HT-29 (cell line): ENCODE results near the gene EML6. TPM values are rescaled to one million over a fixed set of nuclear protein-coding genes. Genes with fewer than 3 reads are reported as not detected.
"Not testable (repeated sequence)": the region's sequence is repeated elsewhere in the genome, so short reads cannot be mapped to it uniquely, and the experiment has no call there.

Experiments used
- DNase-seq: peaks from one replicate; pipeline ENCODE4 v3.0.0-alpha.2; 2015; ENCODE audit warnings: low spot score
- total RNA-seq: library from RNA; depleted of rRNA; stranded (reverse); fragments of >200 nt; shearing (Covaris generic); gene quantifications from 2 replicates; pipeline ENCODE4 v1.2.3, GENCODE V29; 2014; rRNA removed

The EML6 gene
- 3.0 and 3.1 TPM in 2 replicates for total RNA-seq

DNA sequence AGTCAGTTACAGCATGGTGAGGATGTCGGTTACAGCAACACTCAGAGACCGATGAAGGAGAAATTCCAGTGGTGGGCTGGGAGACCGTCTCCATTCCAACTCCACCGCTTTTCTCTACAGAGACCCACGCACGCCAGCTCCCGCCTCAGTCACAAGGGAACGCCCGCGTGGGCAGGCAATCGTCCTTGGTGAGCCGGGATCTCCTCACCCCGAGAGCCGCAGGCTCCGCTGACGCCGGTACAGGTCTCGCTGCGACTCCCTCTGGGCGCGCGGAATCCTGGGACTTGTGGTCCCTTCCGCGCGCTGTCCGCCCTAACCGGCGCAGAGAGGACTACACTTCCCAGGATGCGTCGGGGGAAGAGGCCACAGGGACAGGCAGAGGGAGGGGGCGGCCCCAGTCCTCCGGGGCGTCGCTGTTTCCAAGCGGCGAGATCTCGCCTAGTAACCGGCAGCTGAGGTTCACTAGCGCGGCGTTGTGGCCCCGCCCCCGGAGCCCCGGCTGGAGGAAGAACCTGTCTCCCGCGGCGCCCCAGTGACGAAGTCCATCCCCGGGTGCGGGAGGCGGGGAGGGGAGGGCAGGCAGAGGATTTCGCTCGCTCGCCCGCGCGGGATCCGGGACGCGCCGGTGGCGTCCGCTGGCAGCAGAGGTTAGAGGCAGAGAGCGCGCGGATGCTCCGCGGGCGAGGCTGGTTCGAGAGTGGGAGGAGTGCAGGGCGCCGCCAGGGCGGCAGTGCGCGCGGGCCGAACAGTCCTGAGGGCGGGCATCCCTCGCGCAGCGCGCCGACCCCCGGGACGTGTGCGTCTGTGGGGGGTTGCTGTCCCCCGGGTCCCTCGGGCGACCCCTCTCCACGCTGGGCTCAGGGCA, at the start of gene EML6:
Gene EML6, plus strand, starts transcription at position 532 of the 865 bp plus-strand sequence. CDS start 1,400 bp downstream, outside the sequence.
- peak; percentile 97 for DNase-seq

GRCh38 chr2:54675281-54675680, 48.2 kb upstream of the EML6 start:
- no peak for DNase-seq

GRCh38 chr2:54675738-54676137, 47.7 kb upstream of the EML6 start:
- DNase-seq, result no peak

- DNase-seq, result no peak
These were observed 46.8 kb upstream of the EML6 start for GRCh38 chr2:54676656-54677055.

- DNase-seq, result no peak
These were observed 45.8 kb upstream of the EML6 start for GRCh38 chr2:54677476-54678265.

DNA sequence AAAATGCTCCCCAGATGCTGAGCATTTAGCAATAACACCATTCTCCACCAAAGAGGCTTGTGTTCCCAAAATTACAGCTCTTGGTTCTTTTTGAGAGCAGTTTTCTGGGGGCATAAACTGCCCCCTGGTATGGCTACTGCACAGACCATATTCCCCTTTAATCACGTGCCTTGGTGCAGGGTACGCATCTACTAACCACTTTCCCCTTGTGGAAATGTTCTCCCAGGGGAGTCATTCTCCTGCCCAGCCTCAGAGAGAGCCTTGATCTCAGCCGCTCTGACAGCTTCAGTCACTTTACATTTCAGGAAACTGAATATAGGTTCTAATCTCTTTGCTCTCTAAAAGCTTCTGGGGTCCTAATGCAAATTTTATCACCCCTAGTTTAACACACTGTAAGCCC, 44.7 kb upstream of the EML6 start:
- no peak for DNase-seq

- DNase-seq, result no peak
These were observed 42.9 kb upstream of the EML6 start for GRCh38 chr2:54680397-54681041.

- DNase-seq, result no peak
These were observed 42.0 kb upstream of the EML6 start for GRCh38 chr2:54681416-54681815.

- no peak for DNase-seq
These were observed 39.9 kb upstream of the EML6 start for GRCh38 chr2:54683596-54683995.

DNA sequence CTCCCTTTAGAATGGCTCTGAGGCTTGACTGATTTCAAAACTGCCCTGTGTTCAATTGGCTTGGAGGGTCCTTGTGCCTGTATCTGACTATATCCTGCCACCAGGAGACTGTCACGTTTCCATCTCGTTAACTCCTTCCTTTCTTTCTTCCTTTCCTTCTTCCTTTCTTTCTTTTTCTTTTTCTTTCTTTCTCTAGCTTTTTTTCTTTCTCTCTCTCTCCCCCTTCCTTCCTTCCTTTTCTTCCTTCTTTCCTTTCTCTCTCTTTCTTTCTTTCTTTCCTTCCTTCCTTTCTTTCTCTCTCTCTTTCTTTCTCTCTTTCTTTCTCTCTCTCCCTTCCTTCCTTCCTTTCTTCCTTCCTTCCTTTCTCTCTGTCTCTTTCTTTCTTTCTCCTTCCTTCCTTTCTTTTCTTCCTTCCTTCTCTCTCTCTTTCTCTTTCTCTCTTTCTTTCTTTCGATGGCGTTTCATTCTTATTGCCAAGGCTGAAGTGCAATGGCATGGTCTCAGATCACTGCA, 38.1 kb upstream of the EML6 start:
- no peak for DNase-seq

DNA sequence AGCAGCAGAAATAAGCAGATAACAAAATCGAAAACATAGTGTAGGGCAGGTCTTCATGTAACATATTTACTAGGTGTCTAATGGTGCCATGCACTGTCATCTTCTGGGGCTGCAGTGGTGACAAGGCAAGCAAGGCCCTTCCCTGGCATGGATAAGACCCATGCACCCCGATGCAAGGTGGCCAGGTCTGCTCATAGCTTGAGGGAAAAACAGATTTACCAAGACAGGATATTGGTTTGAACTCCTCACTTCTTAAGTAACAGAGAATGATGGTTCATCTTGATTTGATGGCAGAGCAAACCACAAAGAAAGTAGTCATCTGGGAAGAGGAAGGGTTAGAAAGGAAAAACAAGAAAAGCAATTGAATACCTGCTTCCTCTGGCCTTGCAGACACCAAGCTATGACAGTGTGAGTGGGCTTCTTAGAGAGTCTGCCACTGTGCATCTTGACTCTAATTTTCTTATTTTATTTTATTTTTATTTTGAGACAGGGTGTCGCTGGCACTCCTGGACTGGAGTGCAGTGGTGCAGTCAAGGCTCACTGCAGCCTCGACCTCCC, 35.8 kb upstream of the EML6 start:
- DNase-seq, result no peak

GRCh38 chr2:54691445-54692135, 31.9 kb upstream of the EML6 start:
- peak; percentile 74 for DNase-seq

DNA sequence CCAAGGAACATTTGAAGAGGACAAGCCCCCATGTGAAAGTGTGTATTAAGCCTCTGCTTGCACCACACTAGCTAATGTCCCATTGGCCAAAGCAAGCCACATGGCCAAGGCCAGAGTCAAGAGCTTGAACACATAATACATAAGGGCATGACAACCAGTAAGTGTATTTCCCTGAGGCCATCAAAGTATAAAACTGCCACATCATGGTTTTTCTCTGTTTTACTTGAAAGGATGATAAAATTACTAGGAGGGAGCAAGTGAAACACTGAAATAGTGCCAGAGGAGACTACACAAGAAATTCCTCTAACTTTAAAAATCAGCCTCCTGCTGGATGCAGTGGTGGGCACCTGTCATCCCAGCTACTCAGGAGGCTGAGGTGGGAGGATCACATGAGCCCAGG, 30.9 kb upstream of the EML6 start:
- DNase-seq, result no peak

GRCh38 chr2:54695378-54695777, 28.1 kb upstream of the EML6 start:
- DNase-seq, result no peak

DNA sequence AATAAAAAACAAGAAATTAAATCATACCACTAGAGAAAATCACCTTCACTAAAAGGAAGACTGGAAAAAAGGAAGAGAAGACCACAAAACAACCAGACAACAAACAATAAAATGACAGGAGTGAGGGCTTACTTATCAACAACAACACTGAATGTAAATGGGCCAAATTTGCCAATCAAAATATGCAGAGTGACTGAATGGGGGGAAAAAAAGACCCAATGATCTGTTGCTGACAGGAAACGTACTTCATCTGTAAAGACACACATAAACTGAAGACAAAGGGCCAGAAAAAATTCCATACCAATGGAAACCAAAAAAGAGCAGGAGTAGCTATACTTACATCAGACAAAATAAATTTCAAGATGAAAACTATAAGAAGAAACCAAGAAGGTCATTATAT, 25.5 kb upstream of the EML6 start:
- DNase-seq, result no peak

DNA sequence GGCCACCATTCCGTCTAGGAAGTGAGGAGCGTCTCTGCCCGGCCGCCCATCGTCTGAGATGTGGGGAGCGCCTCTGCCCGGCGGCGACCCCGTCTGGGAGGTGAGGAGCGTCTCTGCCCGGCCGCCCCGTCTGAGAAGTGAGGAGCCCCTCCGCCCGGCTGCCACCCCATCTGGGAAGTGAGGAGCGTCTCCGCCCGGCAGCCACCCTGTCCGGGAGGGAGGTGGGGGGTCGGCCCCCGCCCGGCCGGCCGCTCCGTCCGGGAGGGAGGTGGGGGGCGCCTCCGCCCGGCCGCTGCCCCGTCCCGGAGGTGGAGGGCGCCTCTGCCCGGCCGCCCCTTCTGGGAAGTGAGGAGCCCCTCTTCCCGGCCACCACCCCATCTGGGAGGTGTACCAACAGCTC, 24.5 kb upstream of the EML6 start:
- DNase-seq, result not testable (repeated sequence)

DNA sequence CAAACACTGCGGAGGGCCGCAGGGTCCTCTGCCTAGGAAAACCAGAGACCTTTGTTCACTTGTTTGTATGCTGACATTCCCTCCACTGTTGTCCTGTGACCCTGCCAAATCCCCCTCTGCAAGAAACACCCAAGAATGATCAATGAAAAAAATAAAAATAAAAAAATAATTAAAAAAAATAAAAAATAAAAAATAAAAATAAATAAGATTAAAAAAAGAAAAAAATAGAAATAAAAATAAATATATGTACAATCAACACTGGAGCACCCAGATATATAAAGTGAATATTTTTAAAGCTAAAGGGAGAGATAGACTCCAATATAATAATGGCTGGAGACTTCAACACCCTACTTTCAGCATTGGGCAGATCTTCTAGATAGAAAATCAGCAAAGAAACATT, 23.8 kb upstream of the EML6 start:
- no peak for DNase-seq

GRCh38 chr2:54701029-54701428, 22.4 kb upstream of the EML6 start:
- no peak for DNase-seq

DNA sequence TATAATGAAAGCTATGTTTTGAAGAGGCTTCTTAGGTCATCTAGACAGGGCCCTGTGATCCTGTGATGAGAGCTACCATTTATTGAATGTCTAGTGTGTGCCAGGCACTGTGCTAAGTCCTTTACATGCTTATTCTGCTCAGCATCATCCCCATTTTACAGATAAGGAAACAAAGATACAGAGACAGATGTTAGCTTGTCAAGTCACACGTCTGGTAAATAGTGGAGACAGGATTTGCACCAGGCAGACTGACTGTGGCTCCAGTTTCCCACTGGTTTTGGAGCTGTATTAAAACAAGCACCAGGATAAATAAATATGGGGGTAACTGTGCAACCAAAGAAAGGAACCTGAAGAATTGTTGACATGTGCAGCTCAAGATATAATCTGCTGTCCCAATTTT, 19.2 kb upstream of the EML6 start:
- DNase-seq, result peak; percentile 10

DNA sequence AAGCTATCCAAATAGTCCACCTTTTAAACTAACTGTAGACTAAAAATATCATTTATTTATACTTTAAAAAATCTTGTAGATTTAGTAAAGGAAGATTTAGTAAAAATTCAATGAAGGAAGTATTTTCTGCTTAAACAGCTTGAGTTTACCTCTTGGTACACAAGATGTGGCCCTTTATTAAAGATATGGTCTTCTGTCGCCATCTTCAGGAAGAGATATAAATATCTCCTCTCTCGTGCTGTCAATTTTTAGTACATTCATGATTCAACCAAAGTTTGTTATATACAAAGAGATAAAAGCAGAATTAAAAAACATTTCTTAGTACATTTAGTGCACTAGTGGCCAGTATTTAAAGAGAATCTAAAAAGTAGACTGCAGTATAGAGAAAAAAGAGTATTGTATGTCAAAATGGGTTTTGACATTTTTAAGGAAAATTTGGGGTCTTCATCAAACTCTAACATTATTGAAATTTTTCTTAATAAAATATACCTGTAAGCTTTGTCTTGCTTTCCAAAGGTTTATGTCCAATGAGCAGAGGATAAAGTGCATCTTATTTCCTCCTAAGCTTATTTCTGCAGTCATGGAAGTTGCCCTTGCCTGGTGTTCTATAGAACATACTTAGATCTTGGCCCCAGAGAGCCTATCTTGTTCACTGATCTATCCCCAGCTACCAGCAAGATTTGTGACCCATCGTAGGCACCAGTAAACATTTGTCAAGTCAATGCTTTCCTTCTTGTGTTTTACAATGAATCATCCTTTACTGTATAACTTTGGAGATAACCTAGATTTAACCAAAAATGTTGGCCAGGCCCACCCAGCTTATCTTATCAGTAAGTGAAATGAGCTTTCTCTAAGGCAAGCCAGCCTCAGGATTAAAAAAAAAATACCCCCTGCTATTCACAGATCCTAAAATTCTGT, 18.5 kb upstream of the EML6 start:
- peak; percentile 63 for DNase-seq
